ENCODE data around the gene TMTC2. TPM values are rescaled to one million over a fixed set of nuclear protein-coding genes. Genes with fewer than 3 reads are reported as not detected.
A peak's percentile ranks its signal among the peaks of the same experiment; 100 is the strongest.

TMTC2 gene
- total RNA-seq, 1 donor from 2014 or later, result 3.6 TPM

- no peaks in the 10 kb centered on the region for H3K9me3 Mint-ChIP-seq (ENCODE audit: unreplicated experiment)
- H3K27me3 Mint-ChIP-seq (ENCODE audit: unreplicated experiment), result peaks cover 1% of the 10 kb centered on the region
- DNase-seq (ENCODE audit: low spot score), result peak; percentile 4
- H3K4me3 Mint-ChIP-seq (ENCODE audit: unreplicated experiment), result no peak overlapping the region
- no peak overlapping the region for H3K27ac Mint-ChIP-seq (ENCODE audit: unreplicated experiment)
- H3K36me3 Mint-ChIP-seq (ENCODE audit: low read depth, unreplicated experiment), result peaks cover 6% of the 10 kb centered on the region
- no peak for TF ChIP-seq CTCF (IDR thresholded peaks at IDR 0.05; ENCODE audit: unreplicated experiment)
- peaks cover 3% of the 10 kb centered on the region for H3K4me1 Mint-ChIP-seq (ENCODE audit: unreplicated experiment)
These were observed 21.6 kb downstream of the TMTC2 start for GRCh38 chr12:82708061-82708879.

- Mint-ChIP-seq H3K4me3 (ENCODE audit: unreplicated experiment) (no peak overlapping the region), H3K9me3 (ENCODE audit: unreplicated experiment) (no peaks in the 10 kb centered on the region), H3K36me3 (ENCODE audit: low read depth, unreplicated experiment) (peaks cover 8% of the 10 kb centered on the region), H3K27ac (ENCODE audit: unreplicated experiment) (no peak overlapping the region), H3K27me3 (ENCODE audit: unreplicated experiment) (peaks cover 2% of the 10 kb centered on the region), H3K4me1 (ENCODE audit: unreplicated experiment) (peaks cover 3% of the 10 kb centered on the region)
- DNase-seq (ENCODE audit: low spot score), result no peak
- TF ChIP-seq CTCF (IDR thresholded peaks at IDR 0.05; ENCODE audit: unreplicated experiment), result no peak
These were observed 23.2 kb downstream of the TMTC2 start for GRCh38 chr12:82709794-82710355.

GRCh38 chr12:82710741-82711140, 24.0 kb downstream of the TMTC2 start:
- Mint-ChIP-seq H3K27ac (ENCODE audit: unreplicated experiment) (no peak overlapping the region), H3K36me3 (ENCODE audit: low read depth, unreplicated experiment) (peaks cover 8% of the 10 kb centered on the region), H3K4me3 (ENCODE audit: unreplicated experiment) (no peak overlapping the region), H3K27me3 (ENCODE audit: unreplicated experiment) (peaks cover 1% of the 10 kb centered on the region), H3K9me3 (ENCODE audit: unreplicated experiment) (no peaks in the 10 kb centered on the region), H3K4me1 (ENCODE audit: unreplicated experiment) (peaks cover 3% of the 10 kb centered on the region)
- DNase-seq (ENCODE audit: low spot score), result no peak
- TF ChIP-seq CTCF (IDR thresholded peaks at IDR 0.05; ENCODE audit: unreplicated experiment), result no peak

GRCh38 chr12:82714427-82714826, 27.7 kb downstream of the TMTC2 start:
- no peak for DNase-seq (ENCODE audit: low spot score)
- H3K27me3 Mint-ChIP-seq (ENCODE audit: unreplicated experiment), result peaks cover 1% of the 10 kb centered on the region
- H3K4me1 Mint-ChIP-seq (ENCODE audit: unreplicated experiment), result peaks cover 3% of the 10 kb centered on the region
- no peak overlapping the region for H3K4me3 Mint-ChIP-seq (ENCODE audit: unreplicated experiment)
- H3K36me3 Mint-ChIP-seq (ENCODE audit: low read depth, unreplicated experiment), result peaks cover 8% of the 10 kb centered on the region
- H3K27ac Mint-ChIP-seq (ENCODE audit: unreplicated experiment), result no peak overlapping the region
- no peaks in the 10 kb centered on the region for H3K9me3 Mint-ChIP-seq (ENCODE audit: unreplicated experiment)
- TF ChIP-seq CTCF (IDR thresholded peaks at IDR 0.05; ENCODE audit: unreplicated experiment), result no peak

- no peaks in the 10 kb centered on the region for H3K9me3 Mint-ChIP-seq (ENCODE audit: unreplicated experiment)
- DNase-seq (ENCODE audit: low spot score), result no peak
- H3K27me3 Mint-ChIP-seq (ENCODE audit: unreplicated experiment), result peaks cover 1% of the 10 kb centered on the region
- TF ChIP-seq CTCF (IDR thresholded peaks at IDR 0.05; ENCODE audit: unreplicated experiment), result no peak
- no peaks in the 10 kb centered on the region for H3K36me3 Mint-ChIP-seq (ENCODE audit: low read depth, unreplicated experiment)
- no peak overlapping the region for H3K4me3 Mint-ChIP-seq (ENCODE audit: unreplicated experiment)
- no peak overlapping the region for H3K27ac Mint-ChIP-seq (ENCODE audit: unreplicated experiment)
- H3K4me1 Mint-ChIP-seq (ENCODE audit: unreplicated experiment), result no peaks in the 10 kb centered on the region
These were observed 35.0 kb downstream of the TMTC2 start for GRCh38 chr12:82721726-82722125.
